ENCODE measurements around the gene ZSWIM6. TPM values are rescaled to one million over a fixed set of nuclear protein-coding genes. Genes with fewer than 3 reads are reported as not detected.

ZSWIM6 gene
- total RNA-seq, 1 experiment from 2014 or later = 10.8 TPM

DNA sequence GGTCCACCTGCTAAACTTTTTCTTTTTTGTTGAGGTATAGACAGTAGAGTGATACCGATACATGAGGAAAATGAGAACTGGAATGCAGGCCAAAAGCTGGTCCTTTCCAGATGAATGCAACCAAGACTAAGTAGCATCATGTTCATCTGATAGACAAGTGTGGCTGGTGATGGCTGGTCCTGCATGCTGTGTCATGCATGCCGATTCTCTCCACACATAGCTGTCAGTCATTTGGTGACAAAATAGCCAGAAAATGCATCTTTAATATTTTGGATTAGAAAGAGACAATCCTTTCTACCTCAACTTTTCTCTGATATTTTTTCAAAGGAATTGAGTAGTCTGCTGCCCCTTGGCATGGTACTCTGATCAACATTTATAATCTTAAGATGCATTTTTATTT lies 49.9 kb downstream of the ZSWIM6 start:
- H3K27me3 ChIP-seq (ENCODE audit: control insufficient read depth, insufficient read depth, low read length) = no peaks in the 10 kb centered on the region
- no peak overlapping the region for H3K27ac ChIP-seq (ENCODE audit: low read length)
- DNase-seq (ENCODE audit: low read depth, low spot score) = no peak
- no peaks in the 10 kb centered on the region for H3K4me1 ChIP-seq (ENCODE audit: control insufficient read depth, insufficient read depth, low read length)
- in situ Hi-C loops (cut with HindIII; ENCODE audit: low pct_unique_long_range_greater_than_20kb, low sequenced_read_pairs) (no loop called here), intact Hi-C loops (cut with micrococcal nuclease; ENCODE audit: unreplicated experiment) (no loop called here)
- POLR2A ChIA-PET = interaction anchor here (0.7 to 1.2 kb wide), 2 partner anchors 46 to 55 kb away, joined by 4 to 7 read pairs; no protein-coding TSS in a partner anchor
- TF ChIP-seq REST (IDR thresholded peaks at IDR 0.05; ENCODE audit: insufficient read depth in 1 of 2, low read depth in 2 of 2, low read length in 1 of 2) (no peak), TCF7L2 (IDR thresholded peaks at IDR 0.05; ENCODE audit: low read depth, low read length) (no peak), SIN3A (IDR thresholded peaks at IDR 0.05; ENCODE audit: borderline replicate concordance, insufficient read depth, low read depth, low read length) (no peak), CTCF (IDR thresholded peaks at IDR 0.05) (no peak), POLR2AphosphoS5 (IDR thresholded peaks at IDR 0.05; ENCODE audit: low read depth, low read length) (no peak)
- H3K4me3 ChIP-seq (ENCODE audit: low read depth in 2 of 2, low read length in 2 of 2) = no peak overlapping the region
- CTCF ChIA-PET = no interaction called here
- no TSS peak for BruUV-seq (replicated peaks)
- no peaks in the 10 kb centered on the region for H3K9me3 ChIP-seq (ENCODE audit: control insufficient read depth, insufficient read depth, low read depth, low read length)
- H3K36me3 ChIP-seq (ENCODE audit: control insufficient read depth, insufficient read depth, low read length) = no peaks in the 10 kb centered on the region
- no peak for ATAC-seq

DNA sequence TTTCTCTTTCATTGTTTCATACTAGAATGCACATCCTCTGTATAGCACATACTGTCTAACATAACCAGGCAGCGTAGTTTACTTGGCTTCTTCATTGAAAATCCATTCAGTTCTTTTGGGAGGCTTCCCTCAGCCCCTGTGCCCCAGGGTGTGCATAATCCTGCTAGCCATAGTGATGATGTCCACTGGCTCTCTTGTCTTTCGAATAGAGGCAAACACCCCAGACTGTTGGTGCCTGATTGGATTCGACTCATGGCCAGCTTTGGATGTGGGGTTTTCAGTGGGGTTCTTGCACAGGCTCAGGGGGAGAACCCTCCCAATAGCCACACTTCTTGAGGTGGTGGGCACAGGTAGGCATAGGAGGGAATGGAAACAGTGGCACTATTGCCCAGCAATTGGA lies 53.6 kb downstream of the ZSWIM6 start:
- Histone ChIP-seq H3K9me3 (ENCODE audit: control insufficient read depth, insufficient read depth, low read depth, low read length) (no peaks in the 10 kb centered on the region), H3K27me3 (ENCODE audit: control insufficient read depth, insufficient read depth, low read length) (no peaks in the 10 kb centered on the region), H3K4me3 (ENCODE audit: low read depth in 2 of 2, low read length in 2 of 2) (no peak overlapping the region), H3K36me3 (ENCODE audit: control insufficient read depth, insufficient read depth, low read length) (no peaks in the 10 kb centered on the region), H3K4me1 (ENCODE audit: control insufficient read depth, insufficient read depth, low read length) (no peaks in the 10 kb centered on the region), H3K27ac (ENCODE audit: low read length) (no peak overlapping the region)
- DNase-seq (ENCODE audit: low read depth, low spot score) = no peak
- ChIA-PET POLR2A (interaction anchor here (0.6 kb wide), 1 partner anchor 311 kb away, joined by 8 read pairs; no protein-coding TSS in a partner anchor), CTCF (interaction anchor here (0.5 kb wide), 1 partner anchor 424 kb away, joined by 3 read pairs; no protein-coding TSS in a partner anchor)
- no TSS peak for BruUV-seq (replicated peaks)
- in situ Hi-C loops (cut with HindIII; ENCODE audit: low pct_unique_long_range_greater_than_20kb, low sequenced_read_pairs) (no loop called here), intact Hi-C loops (cut with micrococcal nuclease; ENCODE audit: unreplicated experiment) (no loop called here)
- ATAC-seq = no peak
- no peak for TF ChIP-seq CTCF (IDR thresholded peaks at IDR 0.05)
- TF ChIP-seq REST (IDR thresholded peaks at IDR 0.05; ENCODE audit: insufficient read depth in 1 of 2, low read depth in 2 of 2, low read length in 1 of 2) = no peak
- TF ChIP-seq TCF7L2 (IDR thresholded peaks at IDR 0.05; ENCODE audit: low read depth, low read length) = no peak
- TF ChIP-seq SIN3A (IDR thresholded peaks at IDR 0.05; ENCODE audit: borderline replicate concordance, insufficient read depth, low read depth, low read length) = no peak
- TF ChIP-seq POLR2AphosphoS5 (IDR thresholded peaks at IDR 0.05; ENCODE audit: low read depth, low read length) = no peak
